IMR-90 (cell line): ENCODE measurements around the gene PGLYRP3. TPM values are rescaled to one million over a fixed set of nuclear protein-coding genes. Genes with fewer than 3 reads are reported as not detected.

Experiments
- ATAC-seq: fragments of 200-7000 bp; cut with Tn5 transposase; 2 replicates; pipeline ENCODE4 v1.9.1; 2020; ENCODE audit warnings: low read depth, mild to moderate bottlenecking, moderate library complexity
- BruUV-seq: library from RNA; stranded (reverse); fragments of 400-500 nt; replicated peaks from 2 replicates; lab custom pipeline; 2021; lab: Mats Ljungman, UMichigan
- CTCF ChIA-PET: fragments of 300-600 bp; formaldehyde crosslinking; extraction: SDS; loops from one replicate; lab custom pipeline; 2021; ENCODE audit warnings: antibody characterized with exemption; lab: Yijun Ruan, JAX
- POLR2A ChIA-PET: fragments of 300-600 bp; sonication (Branson Sonifier 250); formaldehyde crosslinking; loops from one replicate; lab custom pipeline; 2022; ENCODE audit warnings: antibody characterized with exemption; ENCODE audit not compliant: unreplicated experiment; lab: Charles Lee
- DNase-seq: peaks from one replicate; pipeline ENCODE4 v3.0.0; 2013
- H2AFZ ChIP-seq: replicated peaks from 2 replicates; pipeline ENCODE3; 2013; ENCODE audit warnings: low read length, mild to moderate bottlenecking; ENCODE audit not compliant: poor library complexity
- H2AK5ac ChIP-seq: 2 replicates; pipeline ENCODE4 v1.6.1; 2013; ENCODE audit warnings: low read depth, low read length, inconsistent platforms
- H2AK9ac ChIP-seq: replicated peaks from 2 replicates; pipeline ENCODE3; 2013; ENCODE audit warnings: mild to moderate bottlenecking, low read depth, low read length, moderate library complexity; ENCODE audit not compliant: poor library complexity
- H2BK120ac ChIP-seq: 2 replicates; pipeline ENCODE4 v1.6.1; 2013; ENCODE audit warnings: low read depth, low read length, inconsistent platforms
- H2BK15ac ChIP-seq: 3 replicates; pipeline ENCODE4 v1.6.1; 2013; ENCODE audit warnings: low read depth, low read length, inconsistent platforms
- H2BK20ac ChIP-seq: 2 replicates; pipeline ENCODE4 v1.6.1; 2013; ENCODE audit warnings: low read depth, mild to moderate bottlenecking, inconsistent platforms, low read length, moderate library complexity
- H2BK5ac ChIP-seq: 2 replicates; pipeline ENCODE4 v1.6.1; 2013; ENCODE audit warnings: mild to moderate bottlenecking, low read depth, low read length, inconsistent platforms; ENCODE audit not compliant: poor library complexity, severe bottlenecking
- H3K14ac ChIP-seq: replicated peaks from 2 replicates; pipeline ENCODE4 v1.6.1; 2013; ENCODE audit warnings: low read depth, low read length, inconsistent platforms
- H3K18ac ChIP-seq: 2 replicates; pipeline ENCODE4 v1.6.1; 2013; ENCODE audit warnings: low read depth, low read length, control low read depth
- H3K23ac ChIP-seq: 2 replicates; pipeline ENCODE4 v1.6.1; 2013; ENCODE audit warnings: low read depth, low read length, inconsistent platforms
- H3K27ac ChIP-seq: 2 replicates; pipeline ENCODE4 v1.5.1; 2013; ENCODE audit warnings: mild to moderate bottlenecking, control low read depth, low read length; ENCODE audit not compliant: insufficient read depth
- H3K27me3 ChIP-seq: 2 replicates; pipeline ENCODE4 v1.6.1; 2013; ENCODE audit warnings: low read length; ENCODE audit not compliant: control insufficient read depth, insufficient read depth
- H3K36me3 ChIP-seq: 2 replicates; pipeline ENCODE4 v1.6.1; 2013; ENCODE audit warnings: low read length, mixed read lengths; ENCODE audit not compliant: control insufficient read depth, insufficient read depth
- H3K4ac ChIP-seq: 2 replicates; pipeline ENCODE4 v1.6.1; 2013; ENCODE audit warnings: low read depth, low read length, inconsistent platforms
- H3K4me1 ChIP-seq: 2 replicates; pipeline ENCODE4 v1.6.1; 2013; ENCODE audit warnings: low read length, mixed read lengths; ENCODE audit not compliant: control insufficient read depth, insufficient read depth
- H3K4me2 ChIP-seq: 2 replicates; pipeline ENCODE4 v1.6.1; 2013; ENCODE audit warnings: low read depth, mild to moderate bottlenecking, control low read depth, low read length, moderate library complexity
- H3K4me3 ChIP-seq: 2 replicates; pipeline ENCODE4 v1.5.1; 2013; ENCODE audit warnings: low read depth, mild to moderate bottlenecking, control low read depth, low read length, moderate library complexity; ENCODE audit not compliant: insufficient read depth
- H3K56ac ChIP-seq: 2 replicates; pipeline ENCODE4 v1.6.1; 2013; ENCODE audit warnings: low read length, inconsistent platforms; ENCODE audit not compliant: insufficient read depth; ENCODE audit errors: extremely low read depth
- H3K79me1 ChIP-seq, 2 experiments: 2 replicates each; pipeline ENCODE4 v1.6.1; 2013; ENCODE audit warnings: low read length in 2 of 2, inconsistent platforms in 1 of 2, low read depth in 1 of 2
- H3K9ac ChIP-seq: 2 replicates; pipeline ENCODE4 v1.6.1; 2013; ENCODE audit warnings: low read depth, low read length, control low read depth
- H3K9me1 ChIP-seq: 2 replicates; pipeline ENCODE4 v1.6.1; 2013; ENCODE audit warnings: low read length, inconsistent platforms; ENCODE audit not compliant: insufficient read depth
- H3K9me3 ChIP-seq: 2 replicates; pipeline ENCODE4 v1.6.1; 2013; ENCODE audit warnings: low read length; ENCODE audit not compliant: control insufficient read depth, insufficient read depth
- H4K20me1 ChIP-seq: 2 replicates; pipeline ENCODE4 v1.6.1; 2013; ENCODE audit warnings: low read length, inconsistent platforms; ENCODE audit not compliant: insufficient read depth
- H4K5ac ChIP-seq: 2 replicates; pipeline ENCODE4 v1.6.1; 2013; ENCODE audit warnings: mild to moderate bottlenecking, low read depth, low read length, control low read depth
- H4K8ac ChIP-seq, 2 experiments: 2 replicates each; pipeline ENCODE4 v1.6.1; 2013; ENCODE audit warnings: low read depth in 2 of 2, low read length in 2 of 2, control low read depth in 1 of 2, inconsistent platforms in 1 of 2
- H4K91ac ChIP-seq: 2 replicates; pipeline ENCODE4 v1.6.1; 2013; ENCODE audit warnings: low read depth, low read length, inconsistent platforms; ENCODE audit not compliant: insufficient read depth
- BHLHE40 ChIP-seq: fragments of 150-350 bp; IDR thresholded peaks from 2 replicates; pipeline ENCODE4 v1.6.1; 2016; ENCODE audit warnings: mild to moderate bottlenecking, low read depth, low read length
- CHD1 ChIP-seq: IDR thresholded peaks from 2 replicates; pipeline ENCODE4 v1.6.1; 2012; ENCODE audit warnings: low read depth, low read length, improper control_type of control experiment
- ELK1 ChIP-seq: fragments of 150-350 bp; IDR thresholded peaks from 2 replicates; pipeline ENCODE4 v1.6.1; 2016; ENCODE audit warnings: low read depth, mild to moderate bottlenecking, low read length, moderate library complexity, borderline replicate concordance
- FOS ChIP-seq: fragments of 150-350 bp; IDR thresholded peaks from 2 replicates; pipeline ENCODE4 v1.6.1; 2016; ENCODE audit warnings: low read depth, low read length
- MAFK ChIP-seq: IDR thresholded peaks from 2 replicates; pipeline ENCODE4 v1.6.1; 2012; ENCODE audit warnings: low read depth, low read length, improper control_type of control experiment
- MAZ ChIP-seq: IDR thresholded peaks from 2 replicates; pipeline ENCODE4 v1.6.1; 2012; ENCODE audit warnings: low read depth, mild to moderate bottlenecking, low read length, improper control_type of control experiment, moderate library complexity, borderline replicate concordance
- MXI1 ChIP-seq: IDR thresholded peaks from 2 replicates; pipeline ENCODE4 v1.6.1; 2012; ENCODE audit warnings: low read depth, mild to moderate bottlenecking, low read length, moderate library complexity, borderline replicate concordance
- POLR2A ChIP-seq: IDR thresholded peaks from 2 replicates; pipeline ENCODE4 v1.6.1; 2012; ENCODE audit warnings: mild to moderate bottlenecking, low read depth, low read length
- RAD21 ChIP-seq: IDR thresholded peaks from 2 replicates; pipeline ENCODE4 v1.6.1; 2012; ENCODE audit warnings: low read length, improper control_type of control experiment
- RCOR1 ChIP-seq: IDR thresholded peaks from 2 replicates; pipeline ENCODE4 v1.6.1; 2012; ENCODE audit warnings: mild to moderate bottlenecking, low read length, improper control_type of control experiment; ENCODE audit not compliant: insufficient replicate concordance
- RFX5 ChIP-seq: IDR thresholded peaks from 2 replicates; pipeline ENCODE4 v1.8.0; 2012; ENCODE audit warnings: low read depth, mild to moderate bottlenecking, low read length, moderate library complexity
- SMC3 ChIP-seq: fragments of 150-350 bp; IDR thresholded peaks from 2 replicates; pipeline ENCODE4 v1.6.1; 2016; ENCODE audit warnings: low read depth, mild to moderate bottlenecking, antibody characterized with exemption, low read length, moderate library complexity
- WGBS, 2 experiments: methylation state at CpG; one replicate each; pipeline versions ENCODE4 v1.1.5 to v1.1.7; 2013; ENCODE audit warnings: missing lambda C conversion rate in 2 of 2; ENCODE audit not compliant: insufficient read length in 1 of 2; ENCODE audit errors: extremely low coverage in 2 of 2; 5-methylcytosine and 5-hydroxymethylcytosine counted together
- dilution Hi-C: fragments of 300-500 bp; cut with HindIII; formaldehyde crosslinking; loops from one replicate; pipeline ENCODE4 v1.14.3; 2018; ENCODE audit warnings: low sequenced_read_pairs; ENCODE audit not compliant: unreplicated experiment
- in situ Hi-C: fragments of 300-500 bp; cut with MboI; formaldehyde crosslinking; loops from 3 replicates; pipeline ENCODE4 v1.14.3; 2019; ENCODE audit warnings: low sequenced_read_pairs, inconsistent platforms, mixed read lengths
- intact Hi-C: fragments of 100-400 bp; cut with micrococcal nuclease; formaldehyde crosslinking; loops from 2 replicates; pipeline ENCODE4 v1.10.0; 2022
- polyA plus RNA-seq, 3 experiments: library from polyadenylated mRNA; depleted of rRNA; stranded (reverse); fragments of >200 nt; gene quantifications; 2 replicates each; pipeline ENCODE4 v1.2.3, GENCODE V29; 2012; ENCODE audit warnings: low replicate concordance in 1 of 3
- total RNA-seq: library from RNA; depleted of rRNA; stranded (reverse); fragments of >200 nt; gene quantifications from 2 replicates; pipeline ENCODE4 v1.2.3, GENCODE V29; 2012
- TF ChIP-seq, protein P1 (sequence below): fragments of 150-350 bp; IDR thresholded peaks from 2 replicates; pipeline ENCODE4 v1.6.1; 2017; ENCODE audit warnings: mild to moderate bottlenecking, antibody characterized with exemption, low read length, low read depth

Gene PGLYRP3
- total and polyA plus RNA-seq, 2 of the 4 experiments (the other 2 are of a cell fraction): not detected

DNA sequence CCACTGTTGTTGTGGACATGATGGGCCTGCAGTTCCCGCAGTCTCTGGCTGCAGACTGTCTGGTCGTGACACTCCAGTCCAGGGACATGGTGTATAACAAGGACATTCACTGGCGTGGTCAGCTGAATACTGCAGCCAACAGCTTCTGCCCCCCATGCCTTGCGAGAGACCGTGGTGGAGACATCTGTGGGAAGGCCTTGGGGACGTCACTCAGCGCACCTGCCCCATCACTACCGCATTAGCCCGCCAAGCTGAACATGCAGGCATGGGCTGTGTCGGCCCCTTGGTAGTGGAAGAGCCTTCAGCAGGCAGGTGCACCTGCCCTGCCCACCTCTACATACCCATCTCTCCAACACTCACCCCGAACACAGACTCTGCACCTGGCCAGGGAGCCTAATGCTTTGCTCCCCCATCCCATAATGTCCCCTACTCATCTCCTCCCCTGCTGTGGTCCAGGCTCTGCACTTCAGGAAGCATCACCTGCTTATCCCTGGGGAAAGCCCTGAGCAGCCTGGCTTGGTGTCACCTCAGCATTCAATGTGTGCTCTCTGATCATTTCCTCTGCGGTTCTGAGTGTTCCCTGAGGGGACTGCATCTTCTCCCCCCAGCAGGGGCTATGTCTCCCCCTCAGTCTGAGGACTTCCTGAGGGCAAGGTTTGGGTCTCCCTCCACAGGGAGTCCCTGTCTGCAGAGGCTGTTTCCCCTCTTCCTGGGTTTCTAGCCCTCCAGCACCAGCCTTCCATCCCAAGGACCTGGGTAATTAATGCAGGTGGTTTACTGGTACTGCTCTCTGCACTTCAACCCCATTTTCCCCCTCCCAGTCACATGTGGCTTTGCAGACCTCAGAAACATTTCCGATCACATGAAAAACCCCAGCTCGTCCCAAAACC, 32.7 kb upstream of the PGLYRP3 start:
- Histone ChIP-seq H2AK9ac (no peak overlapping the region), H3K14ac (no peak overlapping the region), H3K56ac (no peak overlapping the region), H3K4me3 (no peak overlapping the region), H2BK120ac (no peak overlapping the region), H3K27me3 (peaks cover 4% of the 10 kb centered on the region; the same call in 1 of the 2 replicates), H4K91ac (no peak overlapping the region), H4K8ac (no peak overlapping the region), H3K4me2 (no peak overlapping the region), H3K9ac (no peak overlapping the region), H3K27ac (no peak overlapping the region), H4K5ac (no peak overlapping the region), H2AFZ (no peak overlapping the region), H3K4ac (no peak overlapping the region), H2BK5ac (no peak overlapping the region), H3K18ac (no peak overlapping the region), H3K36me3 (no peaks in the 10 kb centered on the region), H2BK20ac (no peak overlapping the region), H3K9me3 (no peaks in the 10 kb centered on the region), H3K79me1 (no peaks in the 10 kb centered on the region), H2AK5ac (no peak overlapping the region), H4K20me1 (no peaks in the 10 kb centered on the region), H3K4me1 (no peaks in the 10 kb centered on the region), H2BK15ac (no peak overlapping the region), H3K23ac (no peak overlapping the region), H3K9me1 (no peaks in the 10 kb centered on the region)
- BruUV-seq: no TSS peak
- TF ChIP-seq RCOR1: no peak
- TF ChIP-seq BHLHE40: no peak
- no peak for TF ChIP-seq RAD21
- TF ChIP-seq, protein P1, sequence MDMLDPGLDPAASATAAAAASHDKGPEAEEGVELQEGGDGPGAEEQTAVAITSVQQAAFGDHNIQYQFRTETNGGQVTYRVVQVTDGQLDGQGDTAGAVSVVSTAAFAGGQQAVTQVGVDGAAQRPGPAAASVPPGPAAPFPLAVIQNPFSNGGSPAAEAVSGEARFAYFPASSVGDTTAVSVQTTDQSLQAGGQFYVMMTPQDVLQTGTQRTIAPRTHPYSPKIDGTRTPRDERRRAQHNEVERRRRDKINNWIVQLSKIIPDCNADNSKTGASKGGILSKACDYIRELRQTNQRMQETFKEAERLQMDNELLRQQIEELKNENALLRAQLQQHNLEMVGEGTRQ: no peak
- no peak for TF ChIP-seq ELK1
- no peak for TF ChIP-seq MAFK
- no peak for TF ChIP-seq POLR2A
- no peak for TF ChIP-seq RFX5
- TF ChIP-seq FOS: no peak
- no peak for TF ChIP-seq MAZ
- no peak for TF ChIP-seq SMC3
- TF ChIP-seq CHD1: no peak
- TF ChIP-seq MXI1: no peak
- dilution Hi-C loops (no loop called here), in situ Hi-C loops (no loop called here), intact Hi-C loops (no loop called here)
- DNase-seq (no peak), ATAC-seq (no peak)
- WGBS, 2 experiments: 64% methylated on average over 3 of the region's 14 CpGs; no CpG with 5 or more reads in 1 of the 2 experiments
- POLR2A ChIA-PET: no interaction called here
- CTCF ChIA-PET: interaction anchor here (1.1 kb wide), 1 partner anchor 150 kb away, joined by 3 read pairs; no protein-coding TSS in a partner anchor
